Fibroblast of villous mesenchyme (primary cell): ENCODE results near the gene NRG3. TPM values are rescaled to one million over a fixed set of nuclear protein-coding genes. Genes with fewer than 3 reads are reported as not detected.
A peak's percentile ranks its signal among the peaks of the same experiment; 100 is the strongest.

Experiments
- DNase-seq: peaks from one replicate; pipeline ENCODE4 v3.0.0-alpha.2; 2010; ENCODE audit warnings: low read depth
- H3K4me3 ChIP-seq: 2 replicates; pipeline ENCODE4 v1.5.1; 2011; ENCODE audit warnings: low read depth, mild to moderate bottlenecking, low read length
- CTCF ChIP-seq: IDR thresholded peaks from 2 replicates; pipeline ENCODE4 v1.5.1; 2012; ENCODE audit warnings: low read depth, mild to moderate bottlenecking, low read length; ENCODE audit not compliant: insufficient read depth
- total RNA-seq: library from RNA; depleted of rRNA; stranded (reverse); fragments of >200 nt; gene quantifications from 2 replicates; pipeline ENCODE4 v1.2.3, GENCODE V29; 2012

Gene NRG3
- total RNA-seq, 1 donor = not detected

- no peak overlapping the region for H3K4me3 ChIP-seq
- no peak for DNase-seq
- TF ChIP-seq CTCF = no peak
These were observed 679.4 kb downstream of the NRG3 start for GRCh38 chr10:82554381-82554780.

- peak; percentile 1 for DNase-seq
- TF ChIP-seq CTCF = no peak
- no peak overlapping the region for H3K4me3 ChIP-seq
These were observed 683.1 kb downstream of the NRG3 start for GRCh38 chr10:82558014-82558607.

- DNase-seq = no peak
- H3K4me3 ChIP-seq = no peak overlapping the region
- no peak for TF ChIP-seq CTCF
These were observed 689.6 kb downstream of the NRG3 start for GRCh38 chr10:82564353-82565196.

GRCh38 chr10:82565197-82565575 lies 690.2 kb downstream of the NRG3 start:
- H3K4me3 ChIP-seq = no peak overlapping the region
- TF ChIP-seq CTCF = no peak
- DNase-seq = no peak

- no peak for TF ChIP-seq CTCF
- H3K4me3 ChIP-seq = no peak overlapping the region
These were observed 697.8 kb downstream of the NRG3 start for GRCh38 chr10:82572744-82573143.

GRCh38 chr10:82574081-82574480 lies 699.1 kb downstream of the NRG3 start:
- no peak for TF ChIP-seq CTCF
- no peak for DNase-seq
- no peak overlapping the region for H3K4me3 ChIP-seq

More at GRCh38 chr10:82572744-82573143, 697.8 kb downstream of the NRG3 start:
- no peak for DNase-seq

GRCh38 chr10:82575318-82575717 lies 700.3 kb downstream of the NRG3 start:
- TF ChIP-seq CTCF = no peak
- DNase-seq = no peak
- H3K4me3 ChIP-seq = no peak overlapping the region
